GM19395 (cell line): ENCODE data around the gene MTA1.

ENCODE experiments used
- ATAC-seq: cut with Tn5 transposase; IDR thresholded peaks from one replicate; pipeline ENCODE4 v1.9.1; 2021; ENCODE audit warnings: mild to moderate bottlenecking, moderate library complexity; ENCODE audit not compliant: unreplicated experiment

MTA1 gene

DNA sequence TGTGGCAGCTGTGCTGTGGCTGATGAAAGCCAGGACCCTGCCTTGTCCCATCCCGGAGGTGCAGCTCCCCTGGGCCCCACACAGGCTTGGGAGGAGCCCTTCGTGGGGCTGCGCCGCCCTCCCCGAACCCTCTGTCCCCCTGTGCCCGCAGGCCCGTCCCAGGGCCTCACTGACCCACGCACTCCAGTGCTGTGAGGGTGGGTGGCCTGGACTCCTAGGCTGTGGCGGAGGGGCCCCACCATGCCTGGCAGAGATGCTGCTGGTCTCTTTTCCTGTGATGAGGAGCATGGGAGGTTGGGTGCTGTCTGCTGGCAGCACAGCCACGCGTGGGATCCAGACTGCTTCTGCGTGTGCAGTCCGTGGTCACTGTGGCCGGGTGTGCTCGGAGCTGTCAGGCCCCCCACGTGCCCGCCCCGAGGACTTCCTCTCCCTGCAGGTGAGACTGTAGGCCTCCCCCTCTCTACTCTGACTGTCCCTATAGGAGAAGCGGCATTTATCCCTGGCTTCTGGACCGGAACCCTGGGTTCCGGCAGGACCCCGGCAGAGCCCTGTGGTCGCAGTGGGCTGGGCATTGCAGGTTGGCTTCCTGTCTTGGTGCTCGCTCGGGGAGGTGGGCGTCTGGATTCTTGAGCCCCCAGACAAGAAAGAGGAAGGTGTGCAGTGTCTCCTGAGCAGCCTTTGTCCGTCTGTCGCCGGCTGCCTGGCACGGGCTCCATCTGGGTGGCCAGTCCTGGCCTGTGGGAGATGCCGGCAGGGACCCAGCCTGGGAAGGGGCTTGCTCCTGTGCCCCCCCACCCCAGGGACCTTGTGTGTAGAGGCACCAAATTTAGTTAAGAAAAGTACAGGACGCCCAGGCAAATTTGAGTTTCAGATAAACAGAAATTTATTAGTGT lies 2.3 kb downstream of the MTA1 start:
- ATAC-seq, result no peak

GRCh38 chr14:105422695-105423487 lies 3.3 kb downstream of the MTA1 start:
- no peak for ATAC-seq

- no peak for ATAC-seq
These were observed 4.0 kb downstream of the MTA1 start for GRCh38 chr14:105423488-105424195.

DNA sequence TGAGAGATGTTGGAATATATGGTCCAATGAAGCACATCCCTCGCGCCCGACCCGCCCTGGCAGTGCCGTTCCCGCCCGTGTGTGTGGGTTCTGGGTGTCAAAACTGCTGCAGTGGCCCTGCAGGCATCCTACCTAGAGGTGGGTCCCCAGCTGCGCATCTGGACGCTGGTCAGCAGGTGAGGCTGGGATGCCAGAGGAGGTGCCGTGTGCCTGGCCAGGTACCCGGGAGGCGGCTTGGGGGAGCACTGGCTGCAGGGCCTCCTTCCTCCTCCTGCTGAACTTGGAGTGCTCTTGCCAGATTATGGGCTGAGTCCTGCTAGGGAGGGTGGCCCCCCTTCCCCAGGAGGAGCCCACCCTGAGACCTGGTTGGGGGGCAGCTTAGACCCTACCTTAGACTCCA lies 5.2 kb downstream of the MTA1 start:
- ATAC-seq, result no peak

DNA sequence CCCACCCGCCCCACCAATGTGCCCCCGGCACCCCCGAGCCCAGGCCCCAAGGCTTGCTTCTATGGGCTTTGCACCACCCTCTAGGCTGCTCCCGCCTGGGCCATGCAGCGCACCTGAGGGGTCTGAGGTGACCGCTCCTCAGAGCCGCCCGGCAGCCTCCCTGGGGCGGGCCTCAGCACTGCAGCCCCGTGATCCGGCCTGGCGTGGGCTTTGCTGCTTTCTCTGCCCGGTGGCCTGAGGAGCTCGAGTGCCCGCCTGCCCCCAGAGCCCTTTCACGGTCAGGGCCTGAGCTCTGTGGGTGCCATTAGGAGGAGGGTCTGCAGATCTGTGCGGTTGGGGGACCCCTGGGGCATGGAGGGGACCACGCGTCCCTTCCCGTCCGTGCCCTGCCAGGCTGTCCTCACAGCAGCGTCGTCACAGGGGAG lies 6.2 kb downstream of the MTA1 start:
- ATAC-seq, result no peak

DNA sequence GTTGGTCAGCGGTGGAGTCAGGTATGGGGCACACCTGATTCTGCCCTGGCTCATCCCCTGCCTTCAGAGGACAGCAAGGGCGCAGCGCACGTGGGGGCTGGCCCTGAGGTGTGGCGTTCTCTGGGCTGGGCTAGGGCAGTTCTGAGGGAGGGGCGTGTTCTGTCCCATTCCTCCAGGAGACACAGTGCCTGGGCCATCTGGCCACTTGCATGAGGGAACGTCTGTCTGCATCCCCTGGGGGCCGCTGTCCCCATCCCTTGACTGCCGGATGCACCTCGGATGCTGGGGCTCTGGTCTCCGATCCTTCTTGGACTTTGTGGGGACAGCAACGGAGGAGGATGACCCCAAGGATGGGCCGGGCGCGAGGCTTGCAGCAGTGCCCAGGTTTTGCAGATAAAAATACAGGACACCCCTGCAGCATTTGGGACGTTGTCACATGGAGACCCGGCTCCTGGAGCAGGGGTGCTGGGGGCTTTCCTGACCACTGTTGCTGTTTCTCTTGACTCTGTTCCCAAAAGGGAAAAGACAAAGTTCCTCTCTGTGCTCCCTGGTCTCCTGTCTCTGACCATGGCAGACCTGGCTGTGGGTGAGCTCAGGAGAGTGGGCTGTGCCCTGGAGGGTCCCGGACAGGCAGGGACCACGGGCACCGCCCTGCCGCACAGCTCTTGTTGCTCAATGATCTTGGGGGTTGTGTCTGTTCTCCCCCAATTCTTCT lies 6.9 kb downstream of the MTA1 start:
- ATAC-seq, result no peak

DNA sequence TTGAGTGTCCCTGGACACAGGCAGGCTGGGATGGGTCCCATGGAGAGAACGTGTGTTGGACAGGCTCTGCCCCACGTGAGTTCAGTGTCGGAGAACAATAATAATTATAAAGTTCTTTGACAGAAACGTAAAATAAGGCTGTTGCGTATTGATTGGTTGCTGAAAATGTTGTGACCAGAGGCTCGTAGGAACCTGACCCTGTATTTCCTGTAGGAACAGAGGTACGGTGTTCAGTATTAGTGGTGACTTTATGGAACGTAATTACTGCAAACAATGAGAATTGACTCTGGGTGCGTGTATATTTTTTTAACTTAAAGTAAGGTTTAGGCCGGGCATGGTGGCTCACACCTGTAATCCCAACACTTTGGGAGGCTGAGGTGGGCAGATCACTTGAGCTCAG lies 7.8 kb downstream of the MTA1 start:
- no peak for ATAC-seq

DNA sequence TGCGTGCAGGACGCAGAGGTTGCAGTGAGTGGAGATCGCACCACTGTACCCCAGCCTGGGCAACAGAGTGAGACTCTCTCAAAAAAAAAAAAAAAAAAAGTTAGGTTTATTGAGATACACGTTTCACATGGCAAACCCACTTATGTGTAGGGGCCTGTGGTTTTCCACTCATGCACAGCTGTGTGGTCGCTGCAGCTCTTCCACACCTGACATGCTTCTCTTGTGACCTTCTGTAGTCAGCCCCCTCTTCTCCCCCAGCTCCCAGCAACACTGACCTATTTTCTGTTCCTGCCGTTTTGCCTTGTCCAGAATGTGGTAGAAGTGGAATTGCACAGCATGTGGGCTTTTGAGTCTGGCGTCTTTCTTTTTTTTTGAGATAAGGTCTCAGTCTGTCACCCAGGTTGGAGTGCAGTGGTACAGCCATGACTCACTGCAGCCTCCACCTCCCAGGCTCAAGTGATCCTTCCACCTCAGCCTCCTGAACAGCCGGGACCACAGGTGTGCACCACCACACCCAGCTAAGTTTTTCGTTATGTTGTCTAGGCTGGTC lies 8.4 kb downstream of the MTA1 start:
- no peak for ATAC-seq

GRCh38 chr14:105430042-105430441 lies 10.4 kb downstream of the MTA1 start:
- no peak for ATAC-seq

DNA sequence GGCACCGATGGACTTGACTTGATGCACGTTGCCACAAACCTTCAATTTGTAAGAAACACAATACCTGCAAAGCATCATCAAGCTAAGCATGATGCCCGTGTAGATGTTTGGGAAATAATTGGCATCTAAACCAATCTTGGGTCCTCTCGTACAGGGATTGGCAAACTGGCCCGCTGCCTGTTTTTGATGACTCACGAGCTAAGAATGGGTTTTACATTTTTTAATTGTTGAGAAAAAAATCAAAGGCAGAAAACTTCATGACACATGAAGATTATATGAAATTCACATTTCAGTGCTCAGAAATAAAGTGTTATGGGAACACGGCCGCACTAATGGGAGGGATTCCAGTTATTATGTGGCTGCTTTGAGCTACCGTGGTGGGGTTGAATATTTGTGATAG lies 10.9 kb downstream of the MTA1 start:
- no peak for ATAC-seq

GRCh38 chr14:105431256-105431655 lies 11.6 kb downstream of the MTA1 start:
- ATAC-seq, result no peak

- ATAC-seq, result no peak
These were observed 13.0 kb downstream of the MTA1 start for GRCh38 chr14:105432657-105433056.

- ATAC-seq, result no peak
These were observed 13.6 kb downstream of the MTA1 start for GRCh38 chr14:105433161-105433605.

DNA sequence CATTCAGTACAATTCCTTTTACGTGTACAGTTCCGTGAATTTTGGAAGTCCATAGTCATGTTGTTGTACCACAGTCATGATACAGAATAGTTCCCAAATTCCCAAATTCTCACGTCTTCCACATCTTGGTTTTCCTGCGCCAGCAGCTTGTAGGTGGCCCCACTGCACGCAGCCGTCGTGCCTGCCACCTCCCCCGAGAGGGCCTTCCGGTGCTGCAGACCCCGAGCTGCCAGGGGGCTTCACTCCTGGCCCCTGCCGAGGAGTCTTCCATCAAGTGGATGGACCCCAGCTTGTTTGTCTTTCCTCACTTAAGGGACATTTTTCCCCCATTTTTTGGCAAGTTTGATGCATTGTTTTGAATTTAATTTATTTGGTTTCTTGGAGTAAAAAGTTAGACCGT lies 16.8 kb downstream of the MTA1 start:
- no peak for ATAC-seq

- ATAC-seq, result no peak
These were observed 17.5 kb downstream of the MTA1 start for GRCh38 chr14:105436891-105437722.

DNA sequence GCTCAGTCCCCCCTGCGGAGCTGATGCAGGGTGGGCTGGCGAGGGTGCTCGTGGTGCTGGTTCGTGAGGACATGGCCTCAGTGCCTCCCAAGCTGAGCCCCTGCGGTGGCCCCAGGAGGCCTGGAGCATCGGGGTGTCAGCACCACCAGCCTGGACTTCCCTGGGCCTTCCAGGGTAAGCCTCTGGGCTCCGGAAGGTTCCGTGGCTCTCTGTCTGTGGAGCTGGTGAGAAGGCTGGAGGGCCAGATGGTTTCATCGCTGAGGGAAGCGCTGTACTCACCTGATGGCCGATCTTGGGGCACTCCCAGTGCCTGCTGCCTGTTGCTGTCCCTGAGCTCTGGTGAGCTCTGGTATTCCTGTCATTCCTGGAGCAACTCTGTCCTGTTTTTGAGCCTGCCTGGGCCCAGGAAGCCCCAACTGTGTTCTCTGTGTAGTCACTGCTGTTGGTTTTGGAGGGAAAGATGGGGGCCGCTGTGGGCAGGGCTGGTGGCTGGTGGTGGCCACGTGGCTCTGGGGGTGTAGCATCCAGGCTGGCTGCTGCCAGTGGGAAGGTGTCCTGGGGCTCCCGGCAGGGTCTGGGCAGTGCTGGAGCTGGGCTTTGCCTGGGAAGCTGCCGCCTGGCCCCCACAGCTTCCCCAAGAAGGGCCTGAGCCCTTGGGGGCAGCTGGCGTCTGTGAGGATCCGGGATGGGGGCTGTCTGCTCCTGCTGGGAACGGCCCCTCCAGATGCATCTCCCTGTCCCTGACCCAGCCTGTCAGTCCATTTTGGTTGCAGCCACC lies 18.3 kb downstream of the MTA1 start:
- no peak for ATAC-seq

DNA sequence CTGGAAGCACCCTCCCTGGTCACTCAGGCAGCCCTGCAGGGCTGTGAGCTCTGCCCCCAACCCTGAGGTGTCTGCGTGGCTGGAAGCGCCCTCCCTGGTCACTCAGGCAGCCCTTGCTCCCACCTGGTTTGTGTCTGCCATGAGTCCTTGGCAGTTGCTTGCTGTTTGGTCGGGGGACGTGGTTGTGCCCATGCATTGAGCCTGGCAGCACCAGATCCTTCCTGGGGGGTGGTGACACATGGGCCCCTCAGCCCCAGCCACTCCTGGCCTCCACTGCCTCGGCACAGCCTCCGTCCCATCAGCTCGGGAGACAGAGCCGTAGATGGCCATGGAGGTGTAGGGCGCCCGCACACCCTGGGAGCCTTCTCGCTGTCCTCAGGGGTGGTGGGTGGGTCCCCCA lies 19.6 kb downstream of the MTA1 start:
- ATAC-seq, result no peak

- ATAC-seq, result no peak
These were observed 20.3 kb downstream of the MTA1 start for GRCh38 chr14:105439710-105440553.
